GM18867 (cell line): Measurements from ENCODE around the gene IMPDH1.

Experiments used
- ATAC-seq: cut with Tn5 transposase; IDR thresholded peaks from one replicate; pipeline ENCODE4 v1.9.1; 2021; ENCODE audit warnings: mild to moderate bottlenecking, moderate library complexity; ENCODE audit not compliant: unreplicated experiment

IMPDH1 gene

DNA sequence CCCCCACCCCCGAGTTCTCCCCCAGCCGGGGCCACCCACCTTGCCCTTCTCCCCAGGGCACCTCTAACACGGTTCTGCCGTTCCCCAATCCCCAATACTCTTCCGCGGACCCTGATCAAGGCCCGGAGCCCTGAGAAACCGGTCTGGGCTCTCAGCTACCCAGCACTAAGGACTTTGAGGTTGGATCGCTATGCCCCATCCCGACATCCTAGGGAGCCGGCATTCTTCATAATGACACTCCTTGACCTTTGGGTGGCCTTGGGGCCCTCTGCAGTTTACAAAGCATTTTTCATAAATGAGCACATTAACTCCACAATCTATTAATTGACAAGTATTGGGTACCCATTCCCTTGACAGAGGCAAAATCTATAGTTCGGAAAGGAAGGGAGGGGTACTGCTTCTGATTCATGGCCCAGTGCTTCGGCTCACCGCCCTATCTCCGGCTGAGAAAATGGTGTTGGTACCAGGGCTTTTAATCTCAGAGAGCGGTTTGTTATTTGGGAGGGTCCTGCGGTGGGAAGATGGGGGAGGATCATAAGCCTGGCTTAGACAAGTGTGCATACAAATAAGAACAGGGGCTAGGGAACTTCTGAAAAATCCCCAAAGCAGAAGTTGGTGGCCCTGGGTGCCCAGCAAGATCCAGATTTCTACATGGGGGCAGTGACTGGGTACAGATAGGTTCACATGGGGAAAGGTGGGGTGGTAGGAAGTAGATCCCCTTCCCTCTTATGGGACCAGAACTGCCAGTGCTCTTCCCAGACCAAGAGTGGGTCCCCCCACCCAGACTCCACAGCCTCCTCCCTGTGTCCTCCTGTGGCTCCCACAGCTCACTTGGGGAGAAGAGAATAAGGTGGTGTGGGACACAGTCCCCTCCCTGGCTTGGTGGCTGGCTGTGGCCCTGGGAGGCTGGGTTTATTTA lies 3.2 kb downstream of the IMPDH1 start:
- no peak for ATAC-seq

DNA sequence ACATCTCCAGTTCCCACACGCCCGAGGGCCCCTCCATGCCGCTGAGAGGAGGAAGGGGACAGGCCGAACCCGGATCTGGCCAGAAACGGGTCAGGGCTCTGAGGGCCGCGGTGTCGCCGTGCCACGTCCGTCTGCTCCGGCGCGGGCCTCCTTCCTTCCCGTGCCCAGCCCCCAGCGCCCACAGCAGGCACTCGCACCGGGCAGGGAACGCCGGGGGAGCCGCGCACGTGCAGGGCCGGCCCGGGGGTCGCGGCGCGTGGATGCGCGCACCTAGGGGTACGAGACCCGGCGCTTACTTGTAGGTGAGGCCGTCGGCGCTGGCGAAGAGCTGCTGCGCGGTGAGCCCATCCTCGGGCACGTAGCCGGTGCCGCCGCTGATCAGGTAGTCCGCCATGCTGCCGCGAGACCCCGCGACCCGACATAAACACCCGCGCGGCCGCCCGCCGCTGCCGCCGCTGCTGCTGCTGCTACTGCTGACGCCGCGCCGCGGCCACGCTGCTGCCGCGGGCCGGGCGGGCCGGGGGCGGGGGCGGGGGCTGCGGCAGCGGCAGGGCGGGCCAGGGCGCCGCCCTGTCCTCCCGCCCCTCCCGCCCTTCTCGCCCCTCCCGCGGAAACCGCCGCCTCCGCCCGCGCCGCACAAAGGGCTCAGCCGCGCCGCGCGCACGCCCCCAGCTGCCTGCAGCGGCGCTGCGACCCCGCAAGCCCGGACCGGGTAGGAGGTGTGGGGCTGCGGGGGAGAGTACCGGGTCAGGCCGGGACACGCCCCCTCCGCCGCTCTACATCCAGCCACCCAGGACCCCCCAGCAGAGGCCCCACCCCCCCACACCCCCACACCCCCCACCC lies 4.1 kb downstream of the IMPDH1 start:
- no peak for ATAC-seq

DNA sequence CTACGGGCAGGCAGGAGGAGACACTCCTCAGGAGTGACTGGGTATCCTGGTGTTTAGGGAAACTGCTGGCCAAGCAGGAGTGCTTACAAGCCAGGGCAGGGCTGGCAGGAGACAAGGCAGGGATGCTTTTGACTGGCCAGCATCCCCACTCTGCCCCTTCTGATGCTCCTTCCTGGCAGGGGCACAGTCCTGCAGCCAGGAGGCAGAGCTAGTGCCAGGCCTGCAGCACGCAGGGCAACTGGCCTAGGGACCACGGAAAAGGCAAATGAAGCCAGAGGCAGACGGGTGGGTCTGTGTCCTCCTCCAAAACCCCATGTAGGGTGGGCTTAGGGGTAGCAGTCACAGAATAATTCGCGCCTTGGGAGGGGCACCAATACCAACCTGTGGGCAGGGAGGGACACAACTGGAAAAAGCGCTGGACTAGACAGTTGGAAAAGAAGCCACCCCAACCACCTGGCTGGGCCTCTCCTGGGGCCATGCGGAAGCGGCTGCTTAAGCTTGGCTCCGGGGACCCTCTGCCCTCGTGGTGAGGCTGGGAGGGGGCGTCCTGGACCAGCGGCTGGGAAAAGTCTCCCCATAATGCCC lies 4.8 kb downstream of the IMPDH1 start:
- no peak for ATAC-seq

DNA sequence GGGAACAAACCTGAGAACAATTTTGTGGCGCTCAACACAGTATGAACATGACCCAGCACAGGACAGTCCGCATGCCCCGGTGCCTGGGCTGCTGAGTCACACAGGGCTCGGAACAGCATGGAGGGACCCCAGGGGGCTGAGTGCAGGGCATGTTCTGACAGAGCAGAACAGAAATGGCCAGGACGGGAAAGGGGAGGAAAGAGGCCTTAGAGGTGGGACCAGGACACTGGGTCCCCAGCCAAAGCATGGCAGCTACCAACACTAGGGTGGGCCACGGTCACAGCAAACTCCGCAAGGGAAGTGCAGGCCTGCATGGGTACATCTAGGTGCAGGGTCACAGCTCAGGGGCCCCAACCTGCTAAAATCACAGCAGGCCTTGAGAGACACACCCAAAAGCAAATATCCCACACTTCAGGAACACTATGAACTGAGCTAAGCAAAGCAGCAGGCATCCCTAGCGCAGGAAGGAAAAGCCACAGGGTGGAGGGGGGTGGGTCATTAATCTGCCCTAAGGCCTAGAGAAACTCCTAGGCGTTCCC lies 5.6 kb downstream of the IMPDH1 start:
- no peak for ATAC-seq

DNA sequence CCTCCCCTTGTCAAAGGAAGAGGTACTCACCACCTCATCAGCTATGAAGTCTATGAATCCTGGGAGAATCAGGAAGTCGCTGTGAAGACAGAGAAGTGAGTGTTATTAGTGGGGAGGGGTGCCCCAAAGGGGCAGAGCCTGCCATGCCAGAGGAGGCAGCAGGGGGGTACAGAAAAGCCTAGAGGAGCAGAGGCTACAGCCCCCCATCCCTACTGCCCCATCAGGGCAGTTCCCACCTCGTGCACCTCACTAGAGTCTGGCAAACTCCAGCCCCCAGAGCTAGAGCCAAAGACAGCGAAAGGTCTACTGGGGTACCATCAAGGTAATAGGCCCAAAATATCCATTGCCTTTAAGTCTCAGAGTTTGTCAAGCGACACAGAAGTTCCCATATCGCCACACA lies 6.1 kb downstream of the IMPDH1 start:
- no peak for ATAC-seq

DNA sequence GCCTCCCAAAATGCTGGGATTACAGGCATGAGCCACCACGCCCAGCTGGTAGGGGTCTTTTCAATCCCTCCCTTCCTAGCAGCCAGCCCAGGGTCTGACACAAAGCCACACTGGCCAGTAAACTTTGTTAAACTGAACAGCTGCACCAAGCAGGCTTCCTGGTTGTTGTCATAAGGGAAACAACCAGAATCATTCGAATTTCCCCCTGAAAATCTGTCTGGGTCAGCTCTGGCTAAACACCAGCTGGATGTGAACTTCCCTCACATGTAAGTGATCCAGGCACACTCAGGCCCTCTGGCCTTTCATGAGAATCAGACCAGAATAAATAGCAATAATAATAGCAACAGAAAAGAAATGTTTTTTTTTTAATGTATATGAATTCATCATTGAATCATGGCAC lies 7.4 kb downstream of the IMPDH1 start:
- ATAC-seq: no peak

DNA sequence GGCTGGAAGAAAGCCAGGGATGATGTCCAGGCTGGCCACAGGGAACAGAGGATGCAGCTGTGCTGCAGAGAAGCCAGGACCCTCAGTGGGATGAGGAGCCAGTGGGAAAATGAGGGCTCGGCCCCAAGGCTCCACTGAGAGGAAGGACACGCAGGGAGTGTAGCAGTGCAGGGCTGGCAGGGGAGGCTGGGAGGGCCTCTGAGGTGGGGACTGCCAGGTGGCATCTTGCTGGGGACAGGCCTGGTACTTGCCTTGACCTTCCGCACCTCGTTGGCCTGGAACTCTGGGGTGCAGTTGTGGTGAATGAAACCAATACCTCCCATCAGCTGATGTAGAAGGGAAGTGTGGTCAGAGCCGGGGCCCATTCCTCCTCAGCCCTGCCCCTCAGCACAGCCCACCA lies 9.2 kb downstream of the IMPDH1 start:
- ATAC-seq: no peak

DNA sequence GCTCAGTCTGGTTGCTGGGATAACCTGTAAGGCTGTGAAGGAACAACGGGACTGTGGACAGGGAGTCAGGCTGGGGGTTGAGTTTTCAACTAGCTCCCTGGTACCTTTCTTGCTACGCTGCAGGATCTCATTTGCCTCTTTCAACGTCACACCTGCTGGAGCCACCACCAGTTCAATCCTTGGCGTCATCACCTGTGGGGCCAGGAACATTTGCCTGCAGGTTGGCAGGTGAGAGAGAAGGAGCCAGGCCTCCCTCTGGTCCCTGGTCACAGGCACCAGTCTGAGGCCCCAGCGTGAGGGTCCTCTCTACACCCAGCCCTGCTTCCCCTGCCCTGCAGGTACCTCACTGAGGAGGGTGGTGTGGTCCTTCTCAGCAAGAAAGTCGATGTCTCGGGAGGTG lies 9.8 kb downstream of the IMPDH1 start:
- ATAC-seq: no peak

DNA sequence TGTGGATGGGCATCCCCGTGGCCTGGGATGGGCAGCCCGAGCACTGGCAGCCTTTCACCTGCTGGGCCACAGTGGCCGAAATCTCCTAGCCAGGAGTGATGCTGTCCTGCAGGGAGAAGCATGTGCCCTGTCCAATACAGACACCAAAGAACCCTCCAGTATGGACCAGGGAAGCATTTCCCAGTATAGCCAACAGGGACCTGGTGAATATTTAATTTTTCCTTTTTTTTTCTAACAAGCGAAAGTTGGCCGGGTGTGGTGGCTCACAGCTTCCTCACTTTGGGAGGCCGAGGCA lies 11.0 kb downstream of the IMPDH1 start:
- no peak for ATAC-seq

DNA sequence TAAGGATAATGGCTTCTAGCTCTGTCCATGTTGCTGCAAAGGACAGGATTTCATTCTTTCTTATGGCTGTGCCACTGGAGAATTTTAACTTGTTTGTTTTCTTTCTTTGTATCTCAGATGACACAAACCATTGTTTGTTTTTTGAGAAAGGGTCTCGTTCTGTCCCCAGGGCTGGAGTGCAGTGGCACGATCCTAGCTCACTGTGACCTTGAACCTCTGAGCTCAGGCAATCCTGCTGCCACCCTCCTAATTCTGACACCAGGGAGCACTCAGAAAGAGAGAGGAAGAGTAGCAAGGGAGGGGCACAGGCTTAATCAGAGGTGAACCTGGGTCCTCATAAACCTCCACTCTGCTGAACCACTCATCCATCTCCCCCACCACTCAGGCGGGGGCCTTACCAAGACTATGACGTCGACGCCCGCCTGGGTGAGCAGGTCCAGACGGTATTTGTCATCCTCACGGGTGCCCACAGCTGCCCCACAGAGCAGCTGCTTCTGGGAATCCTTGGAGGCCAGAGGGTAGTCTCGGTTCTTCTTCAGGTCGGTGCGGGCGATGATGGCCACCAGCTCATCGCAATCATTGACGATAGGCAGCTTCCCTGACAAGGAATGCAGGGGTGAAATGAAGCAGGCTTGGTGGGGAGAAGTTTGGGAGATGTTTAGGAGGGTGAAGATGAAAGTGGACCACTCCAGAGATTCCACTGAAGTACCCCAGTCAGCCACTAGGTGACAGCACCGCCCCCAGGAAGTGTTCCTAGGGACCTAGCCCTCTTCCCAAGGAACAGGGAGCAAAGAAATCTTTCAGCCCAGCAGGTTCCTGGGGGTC lies 11.6 kb downstream of the IMPDH1 start:
- ATAC-seq: no peak

DNA sequence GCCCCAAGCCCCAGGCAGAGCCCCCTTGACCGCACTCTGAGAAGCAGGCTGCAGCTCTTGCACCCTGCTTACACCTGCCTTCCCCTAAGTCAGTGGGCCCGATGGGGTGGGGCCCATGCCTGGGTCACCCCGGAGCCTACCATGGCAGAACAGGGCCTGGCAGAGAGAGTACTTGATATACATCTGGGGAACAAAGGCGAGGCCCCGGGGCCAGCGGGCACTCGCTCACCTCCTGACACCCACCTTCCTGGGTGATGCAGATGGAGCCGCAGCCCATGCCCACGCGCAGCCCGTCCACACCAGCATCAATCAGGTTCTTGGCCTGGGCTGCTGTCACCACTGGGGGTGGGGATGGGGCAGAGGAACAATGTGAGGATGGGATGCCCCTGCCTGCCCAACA lies 13.4 kb downstream of the IMPDH1 start:
- ATAC-seq: no peak

DNA sequence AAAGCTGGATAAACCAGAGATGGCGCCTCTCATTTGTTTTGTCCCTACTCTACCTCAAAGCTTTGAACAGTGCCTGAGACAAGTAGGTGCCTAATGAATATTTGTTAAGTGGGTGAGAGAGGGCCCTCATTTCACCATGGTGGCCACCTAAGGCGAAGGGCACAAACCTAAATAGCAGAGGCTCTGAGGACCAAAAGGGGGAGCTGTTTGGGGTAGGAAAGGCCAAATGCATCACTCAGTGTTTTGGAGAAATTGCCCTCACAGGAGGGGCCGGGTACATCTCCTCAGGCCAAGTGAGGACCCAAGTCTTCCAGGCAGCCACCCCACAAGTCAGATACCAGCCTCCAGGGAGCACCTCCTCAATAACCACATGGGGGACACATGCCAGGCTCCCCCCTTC lies 14.0 kb downstream of the IMPDH1 start:
- ATAC-seq: no peak

DNA sequence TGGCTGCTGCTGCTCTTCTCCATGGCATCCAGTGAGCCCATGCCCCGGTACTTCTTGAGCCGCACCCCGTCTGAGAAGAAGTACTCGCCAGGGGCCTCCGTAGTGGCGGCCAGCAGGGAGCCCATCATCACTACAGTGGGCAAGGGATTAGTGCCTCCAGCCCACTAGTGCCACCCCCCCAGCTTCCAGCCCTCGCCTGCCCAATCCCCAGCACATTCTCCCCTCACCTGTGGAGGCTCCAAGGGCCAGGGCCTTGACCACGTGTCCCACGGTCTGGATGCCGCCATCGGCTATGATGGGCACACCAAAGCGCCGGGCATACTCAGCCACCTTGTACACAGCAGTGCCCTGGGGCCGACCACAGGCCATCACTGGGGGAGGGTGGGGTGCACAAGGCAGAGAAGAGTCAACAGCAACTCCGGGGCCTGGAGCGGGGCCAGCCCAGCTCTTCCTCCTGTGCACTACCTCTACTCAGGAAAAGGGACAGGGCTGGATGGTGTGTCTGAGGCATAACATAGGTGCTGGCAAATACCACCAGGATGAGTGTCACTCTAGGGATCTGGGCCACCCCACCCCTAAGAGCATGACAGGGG lies 14.8 kb downstream of the IMPDH1 start:
- ATAC-seq: no peak

DNA sequence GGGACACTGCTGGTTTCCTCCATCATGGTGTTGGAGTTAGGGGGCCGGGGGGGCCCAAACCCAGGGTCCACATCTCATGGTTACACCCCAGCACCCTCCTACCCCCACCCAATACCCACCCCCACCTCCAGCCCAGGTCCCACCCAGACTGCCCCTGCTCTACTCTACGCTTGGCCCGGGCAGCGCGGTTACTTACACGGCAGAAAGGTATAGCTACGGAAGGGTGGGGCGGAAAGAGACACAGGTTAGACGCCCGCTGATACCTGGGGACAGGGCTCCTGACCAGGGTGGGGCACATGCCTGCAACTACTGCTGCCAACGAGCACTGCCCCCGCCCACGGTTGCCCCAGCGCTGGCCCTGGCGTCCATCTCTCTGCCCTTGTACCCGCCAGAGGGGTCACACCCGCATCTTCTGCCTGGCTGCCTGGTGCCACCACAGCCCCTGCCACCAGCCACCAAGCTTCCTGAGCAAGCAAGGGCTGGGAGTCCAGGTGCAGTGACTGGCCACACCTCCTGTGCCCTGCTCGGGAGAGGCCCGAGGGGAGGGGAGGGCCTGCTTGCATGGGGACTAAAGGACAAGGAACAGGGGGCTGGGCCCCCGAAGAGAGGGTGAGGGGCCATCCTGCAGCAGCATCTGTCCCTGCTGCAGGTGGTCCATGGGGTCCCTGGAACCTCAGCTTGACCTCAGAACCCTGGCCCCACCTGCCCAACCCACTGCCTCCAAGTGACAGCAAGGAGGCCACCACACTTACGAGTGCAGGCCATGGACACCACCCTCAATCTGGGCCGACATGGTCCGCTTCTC lies 16.1 kb downstream of the IMPDH1 start:
- no peak for ATAC-seq

DNA sequence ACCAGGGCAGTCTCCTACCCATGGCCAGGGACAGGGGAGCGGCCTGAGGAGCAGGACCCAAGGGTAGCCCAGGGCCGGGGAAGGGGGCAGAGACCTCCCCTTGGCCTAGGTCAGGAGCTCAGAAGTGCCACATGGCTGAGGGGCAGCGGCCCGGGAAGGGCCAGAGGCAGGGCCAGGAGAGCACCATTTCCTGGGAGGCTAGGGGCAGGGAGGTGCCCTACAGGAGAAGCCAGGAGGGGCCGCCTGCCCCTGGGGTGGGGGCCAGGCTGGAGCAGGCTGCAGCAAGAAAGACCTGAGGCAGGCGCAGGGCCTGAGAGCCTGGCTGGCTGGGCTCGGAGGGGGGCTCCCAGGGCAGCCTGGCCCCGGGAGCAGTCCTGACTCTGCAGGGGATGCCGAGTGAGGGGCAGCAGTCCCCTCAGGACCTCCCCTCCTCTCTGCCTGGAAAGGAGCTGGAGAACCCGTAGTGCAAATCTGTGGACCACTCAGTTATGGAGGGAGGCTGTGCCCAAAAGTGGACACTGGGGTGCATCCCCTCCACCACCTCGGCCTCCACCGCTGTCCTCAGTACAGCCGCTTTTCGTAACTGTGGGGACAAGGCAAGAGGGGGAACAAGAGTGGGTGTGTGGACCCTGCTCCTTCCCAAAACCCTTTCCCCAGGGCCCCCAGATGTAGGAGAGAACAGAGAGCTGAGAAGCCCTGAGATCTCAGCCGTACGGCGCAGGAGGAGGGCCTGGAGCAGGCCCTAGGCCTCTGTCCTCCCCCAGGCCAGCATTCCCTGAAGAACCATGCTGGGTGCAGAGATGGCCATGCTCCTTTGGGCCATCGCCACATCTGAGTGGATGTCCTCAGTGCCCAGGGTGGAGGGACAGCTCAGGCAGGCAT lies 17.1 kb downstream of the IMPDH1 start:
- ATAC-seq: no peak

DNA sequence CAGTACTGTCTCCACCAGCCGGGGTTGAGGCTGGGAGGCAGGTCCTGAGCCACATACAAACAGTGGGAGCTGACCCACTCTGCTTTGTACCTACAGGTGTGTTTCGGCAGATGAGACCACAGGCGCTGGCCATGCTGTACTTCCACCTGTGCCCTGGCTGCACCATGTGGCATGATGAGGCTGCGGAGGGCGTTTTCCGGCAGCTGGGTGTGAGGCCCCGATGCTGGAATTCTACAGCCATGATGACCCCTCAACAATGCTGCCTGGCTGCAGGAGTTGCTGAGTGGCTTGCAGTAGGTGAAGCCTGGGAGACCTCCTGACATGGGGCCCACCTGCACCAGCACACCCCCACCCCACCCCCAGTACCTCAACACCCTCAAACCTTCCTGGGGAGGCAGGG lies 18.0 kb downstream of the IMPDH1 start:
- ATAC-seq: no peak

DNA sequence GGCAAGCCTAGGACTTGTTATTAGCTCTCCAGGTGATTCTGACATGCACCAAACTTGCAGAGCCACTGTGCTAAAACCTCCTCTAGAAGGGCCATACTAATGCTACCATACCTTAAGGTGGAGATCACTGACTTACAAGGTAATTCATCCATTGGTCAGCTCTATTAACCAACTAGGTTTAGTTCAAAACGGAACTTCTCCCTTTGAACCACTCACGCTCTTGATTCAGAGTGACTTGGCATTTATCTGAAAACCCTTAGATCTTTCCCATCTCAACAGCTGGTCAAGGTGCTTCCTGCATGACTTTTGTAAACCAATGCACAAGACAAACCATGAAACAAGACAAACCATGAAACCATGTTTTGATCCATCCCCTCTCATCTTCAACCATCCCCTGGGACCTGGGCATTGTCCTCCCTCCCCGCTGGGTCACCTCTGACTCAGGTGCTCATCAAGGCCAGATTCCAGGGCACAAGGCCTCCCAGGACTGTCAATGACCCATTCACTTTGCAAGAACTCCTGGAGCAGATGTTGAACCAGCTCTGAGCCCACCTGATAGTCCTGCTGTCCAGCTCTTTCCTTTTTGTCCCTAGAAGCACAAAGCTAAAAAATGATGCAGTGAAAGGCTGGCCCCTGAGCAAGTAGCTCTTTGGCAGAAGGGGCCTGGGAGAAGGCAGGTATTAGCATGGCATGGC lies 18.8 kb downstream of the IMPDH1 start:
- no peak for ATAC-seq
